Amniotic stem cell (primary cell): ENCODE data around the gene NTPCR.

Experiments used
- DNase-seq: peaks from one replicate; lab custom pipeline; 2025; lab: John Stamatoyannopoulos, UW

Gene NTPCR

DNA sequence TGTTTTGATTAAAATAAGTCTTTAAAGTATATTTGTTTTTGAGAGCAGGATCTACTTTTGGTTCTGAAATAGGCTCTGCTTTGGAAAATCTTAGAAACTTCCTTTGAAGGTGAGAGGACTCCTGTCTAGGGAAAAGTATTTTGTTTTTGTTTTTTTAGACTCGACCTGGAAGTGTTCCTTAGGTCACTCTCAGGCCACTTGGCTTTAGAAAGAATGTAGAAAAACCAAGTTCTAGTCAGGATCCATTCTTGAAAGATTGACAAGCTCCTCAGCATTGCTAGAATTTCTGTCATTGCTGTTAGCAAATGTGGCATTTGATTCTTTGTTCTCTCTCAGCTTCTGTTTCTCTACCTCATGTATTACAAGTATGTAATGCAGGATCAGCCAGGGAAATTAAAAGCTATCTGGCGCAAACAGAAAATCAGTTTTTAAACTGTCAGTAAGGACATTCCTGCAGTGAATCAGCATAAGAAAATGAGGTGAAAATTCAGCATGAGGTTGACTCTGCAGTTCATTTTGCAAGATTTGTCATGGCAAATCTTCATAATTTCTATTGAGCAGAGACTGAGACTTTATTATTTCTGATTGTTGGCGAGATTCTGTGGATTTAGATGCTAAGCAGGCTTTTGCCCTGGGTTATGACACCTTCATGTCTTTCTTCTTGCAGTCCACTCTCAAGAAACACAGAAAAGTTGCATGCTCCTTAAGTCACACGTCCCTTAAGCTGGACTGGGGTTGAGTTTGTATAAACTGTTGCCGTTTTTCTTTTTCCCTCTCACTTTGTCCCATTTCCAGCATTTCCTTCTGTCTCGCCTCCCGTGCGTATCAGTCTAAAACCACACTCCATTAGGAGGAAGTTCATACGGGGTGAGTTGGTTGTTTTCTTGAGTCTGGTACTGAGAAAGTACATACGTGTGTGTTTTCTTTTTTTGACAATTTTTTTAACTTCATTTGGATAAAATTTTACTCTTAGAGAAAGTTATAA lies 12.6 kb downstream of the NTPCR start:
- DNase-seq = no peak

DNA sequence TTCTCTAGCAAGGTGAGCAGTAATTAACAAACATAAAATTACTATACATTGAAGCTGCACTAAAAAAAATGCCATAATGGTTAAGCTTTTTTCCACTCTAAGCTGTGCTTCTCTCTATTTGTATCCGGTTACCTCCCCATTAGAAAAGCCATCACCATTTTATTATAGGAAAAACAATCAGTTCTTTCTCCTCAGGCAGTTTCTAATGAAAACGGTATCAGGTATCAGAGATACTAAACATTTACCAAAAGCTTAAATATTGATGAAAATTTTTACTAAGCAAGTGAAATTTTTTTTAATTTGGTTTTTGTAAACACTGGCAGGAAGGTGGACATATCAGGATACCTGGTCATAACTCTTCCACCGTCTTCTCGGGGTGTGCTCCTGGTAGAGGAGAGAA lies 14.2 kb downstream of the NTPCR start:
- no peak for DNase-seq

DNA sequence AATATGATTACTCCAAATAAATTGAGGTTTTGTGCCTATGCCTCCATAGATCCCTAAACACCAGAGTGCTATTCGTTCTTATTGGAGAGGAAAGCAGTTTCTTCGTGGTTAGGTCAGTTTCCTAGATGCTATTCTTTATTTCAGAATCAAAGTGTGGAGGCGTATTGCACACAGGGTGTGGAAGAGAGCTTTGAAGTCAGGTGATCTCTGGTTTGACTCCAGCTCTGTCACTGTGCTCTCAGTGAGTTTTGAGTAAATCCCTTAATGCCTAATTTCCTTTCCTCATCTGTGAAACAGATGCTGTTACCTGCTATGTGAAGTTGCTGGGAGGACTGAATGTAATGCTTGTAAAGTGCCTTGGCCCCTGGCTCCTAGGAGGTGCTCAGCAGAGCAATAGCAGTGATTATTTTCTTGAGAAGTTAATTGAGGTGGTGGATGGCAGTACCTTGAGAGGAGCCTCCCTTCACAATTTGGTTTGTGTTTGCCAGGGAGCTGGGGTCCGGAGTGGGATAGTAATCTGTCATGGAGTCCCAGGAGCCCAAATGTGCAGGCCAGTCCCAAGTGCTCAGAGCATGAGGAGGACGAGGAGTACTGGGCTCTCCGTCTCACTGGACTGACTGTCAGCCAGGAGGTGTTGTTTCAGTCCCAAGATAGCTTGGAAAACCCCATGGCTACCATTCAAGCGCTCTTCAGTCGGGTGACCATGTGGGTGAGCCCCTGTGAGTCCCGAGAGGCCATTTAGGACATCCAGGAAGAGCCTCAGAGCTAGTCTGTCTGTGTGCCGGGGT lies 14.9 kb downstream of the NTPCR start:
- no peak for DNase-seq

DNA sequence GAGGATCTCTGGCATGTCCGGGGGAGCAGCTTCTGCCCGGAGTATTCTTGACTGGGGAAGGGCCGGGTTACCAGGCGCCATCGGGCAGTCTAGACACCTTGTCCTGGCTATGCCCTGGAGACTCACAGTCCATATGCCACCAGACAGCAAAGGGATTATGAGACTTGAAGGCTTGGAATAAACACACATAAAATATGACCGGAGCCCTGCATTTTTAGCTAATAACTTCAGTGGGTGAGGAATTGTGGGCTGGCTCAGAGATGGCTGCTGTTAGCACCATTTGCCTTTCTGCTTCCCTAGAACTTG lies 15.5 kb downstream of the NTPCR start:
- no peak for DNase-seq

DNA sequence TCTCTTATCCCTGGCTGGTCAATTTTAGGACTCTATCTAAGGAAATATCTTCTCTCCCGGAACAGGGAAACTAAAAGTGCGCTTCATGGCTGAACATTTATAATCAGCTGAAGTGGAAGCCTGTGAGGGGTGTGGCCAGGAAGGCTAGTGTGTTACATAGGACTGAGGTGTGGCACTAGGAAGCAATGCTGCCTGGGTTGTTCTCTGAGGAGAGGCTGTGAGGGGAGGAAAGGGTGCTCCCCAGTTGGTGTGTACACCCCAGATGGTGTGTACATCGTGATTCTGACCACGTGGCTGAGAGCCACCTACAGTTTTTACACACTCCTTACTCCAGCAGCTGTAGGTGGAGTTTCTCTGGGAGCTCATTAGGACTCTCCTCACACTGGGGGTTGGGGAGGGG lies 16.3 kb downstream of the NTPCR start:
- no peak for DNase-seq

DNA sequence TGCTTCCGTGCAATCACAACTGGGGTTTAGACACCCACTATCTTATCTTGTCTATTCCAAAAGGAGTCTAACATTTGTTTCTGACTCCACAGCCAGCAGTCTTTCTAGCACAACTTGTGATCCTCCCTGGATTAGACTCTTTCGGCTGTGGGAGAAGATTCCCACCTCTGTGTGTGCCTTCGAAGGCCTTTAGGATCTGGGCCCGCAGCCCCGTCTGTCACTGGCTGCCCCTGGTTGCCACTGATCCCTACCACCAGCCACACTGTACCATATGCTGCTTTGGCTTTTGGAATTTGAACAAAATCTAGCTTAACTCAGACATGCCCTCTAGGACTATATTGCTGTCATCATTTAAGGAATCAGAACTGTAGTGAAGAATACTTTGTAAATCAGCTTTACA lies 18.0 kb downstream of the NTPCR start:
- no peak for DNase-seq

DNA sequence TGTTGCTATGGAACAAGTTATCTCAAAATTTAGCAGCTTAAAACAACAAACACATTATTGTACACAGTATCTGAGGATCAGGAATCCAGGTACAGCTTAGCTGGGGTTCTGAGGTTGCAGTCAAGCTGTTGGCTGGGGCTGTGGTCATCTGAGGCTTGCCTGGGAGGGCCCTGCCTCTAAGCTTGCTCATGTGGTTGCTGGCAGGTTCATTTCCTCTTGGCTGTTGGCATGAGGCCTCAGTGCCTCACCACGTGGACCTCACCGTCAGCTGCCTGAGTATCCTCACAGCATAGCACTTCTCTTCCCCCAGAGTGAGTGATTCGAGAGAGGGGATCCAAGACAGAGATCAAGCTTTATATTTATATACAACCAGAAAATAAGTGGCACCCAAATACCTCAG lies 18.6 kb downstream of the NTPCR start:
- DNase-seq = no peak

DNA sequence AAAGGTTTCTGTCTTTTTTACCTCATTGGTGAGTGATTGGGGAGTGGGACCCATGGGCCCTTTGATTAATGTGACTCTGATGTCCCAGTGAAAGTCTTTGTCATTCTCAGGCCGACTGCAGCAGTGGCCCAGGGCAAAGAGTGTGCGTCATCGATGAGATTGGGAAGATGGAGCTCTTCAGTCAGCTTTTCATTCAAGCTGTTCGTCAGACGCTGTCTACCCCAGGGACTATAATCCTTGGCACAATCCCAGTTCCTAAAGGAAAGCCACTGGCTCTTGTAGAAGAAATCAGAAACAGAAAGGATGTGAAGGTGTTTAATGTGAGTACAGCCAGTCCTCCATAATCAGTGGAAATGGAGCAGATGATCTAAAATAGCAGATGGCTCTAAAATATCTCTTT lies 19.4 kb downstream of the NTPCR start:
- DNase-seq = no peak

DNA sequence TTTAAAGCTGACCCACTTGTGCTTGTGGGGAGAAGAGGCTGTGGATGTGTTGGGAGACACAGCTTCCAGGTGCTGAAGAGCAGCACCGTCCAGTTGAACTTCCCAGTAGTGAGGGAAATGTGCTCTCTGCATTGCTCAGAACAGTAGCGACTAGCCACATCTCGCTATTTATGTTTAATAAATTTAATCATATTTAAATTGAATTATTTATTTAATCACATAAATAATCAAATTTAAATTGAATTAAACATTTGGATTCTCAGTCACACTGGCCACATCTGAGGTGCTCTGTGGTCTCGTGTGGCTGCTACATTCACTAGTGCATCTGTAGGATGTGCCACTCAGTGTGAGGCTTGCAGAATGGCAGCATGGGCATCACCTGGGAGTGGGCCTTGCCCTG lies 20.1 kb downstream of the NTPCR start:
- DNase-seq = no peak

DNA sequence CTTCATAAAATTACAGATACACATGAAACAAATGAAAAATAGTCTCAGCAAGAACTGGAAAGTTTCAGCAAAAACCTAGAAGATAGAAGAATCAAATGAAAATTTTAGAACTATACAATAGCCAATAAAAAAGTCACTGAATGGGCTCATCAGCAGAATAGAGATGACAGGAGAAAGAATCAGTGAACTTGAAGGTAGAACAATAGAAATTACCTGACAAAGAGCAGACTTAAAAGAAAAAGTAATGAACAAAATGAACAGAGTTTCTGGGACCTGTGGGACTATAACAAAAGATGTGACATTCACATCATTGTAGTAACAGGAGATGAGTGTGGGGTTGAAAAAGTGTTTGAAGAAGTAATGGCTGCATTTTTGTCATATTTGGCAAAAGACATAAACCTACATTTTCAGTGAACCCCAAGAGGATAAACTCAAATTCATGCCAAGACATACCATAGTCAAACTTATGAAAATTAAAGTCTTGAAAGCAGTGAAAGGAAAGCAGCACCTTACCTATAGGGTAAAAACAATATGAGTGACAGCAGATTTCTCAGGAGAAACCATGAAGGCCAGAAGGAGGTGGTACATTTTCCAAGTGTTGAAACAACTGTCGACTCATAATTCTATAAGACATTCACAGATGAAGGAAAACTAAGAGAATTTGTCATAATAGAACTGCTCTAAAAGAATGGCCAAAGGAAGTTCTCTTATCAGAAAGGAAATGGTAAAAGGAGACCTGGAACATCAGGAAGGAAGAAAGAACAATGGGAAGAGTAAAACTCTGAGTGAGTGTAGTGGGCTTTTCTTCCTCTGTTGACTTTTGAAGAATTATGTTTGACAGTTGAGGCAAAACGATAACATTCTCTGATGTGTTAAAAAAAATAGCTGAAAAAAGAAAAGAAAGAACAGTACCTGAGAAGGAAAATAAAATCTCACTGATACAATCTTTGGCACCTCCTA lies 23.5 kb downstream of the NTPCR start:
- no peak for DNase-seq

DNA sequence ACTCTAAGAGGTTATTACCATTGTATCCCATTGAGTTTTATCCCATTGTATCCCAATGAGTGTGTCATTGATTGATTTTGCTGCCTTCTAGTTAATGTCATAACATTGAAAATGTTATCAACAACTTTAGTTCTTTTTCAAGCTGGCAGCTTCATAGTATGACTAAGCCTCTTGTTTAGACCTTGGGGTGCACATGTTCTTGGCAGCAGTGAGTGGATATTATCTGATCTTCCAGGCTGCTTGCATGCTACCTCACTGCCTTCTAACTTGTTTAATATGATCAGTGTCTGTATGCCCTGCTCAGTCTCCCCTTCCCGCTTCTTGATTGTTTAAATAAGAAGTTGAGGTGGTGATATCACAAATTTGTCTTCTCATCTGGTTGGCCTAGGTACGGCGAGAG lies 24.6 kb downstream of the NTPCR start:
- no peak for DNase-seq

DNA sequence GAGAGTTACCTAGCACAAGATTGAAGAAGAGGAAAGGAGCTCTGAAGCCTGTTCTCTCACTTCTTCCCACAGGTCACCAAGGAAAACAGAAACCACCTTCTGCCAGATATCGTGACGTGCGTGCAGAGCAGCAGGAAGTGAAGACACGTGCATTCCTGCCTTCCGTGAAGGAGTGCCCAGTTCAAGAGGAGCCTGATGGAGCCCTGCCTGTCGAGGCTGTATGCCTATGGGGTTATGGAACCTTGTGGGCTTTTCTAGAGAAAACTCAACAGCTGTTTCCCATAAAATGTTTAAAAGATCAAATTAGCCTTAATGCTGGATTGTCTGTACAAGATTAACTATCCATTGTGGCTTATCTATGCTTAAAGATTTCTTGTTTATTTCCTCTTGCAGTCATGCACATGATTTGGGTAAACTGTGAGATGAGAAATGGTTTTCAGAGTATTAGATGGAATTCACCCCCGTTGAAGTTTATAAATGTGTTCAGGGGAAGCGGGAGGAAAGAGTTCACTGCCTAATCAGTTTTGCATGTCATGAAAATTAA lies 27.8 kb downstream of the NTPCR start:
- no peak for DNase-seq

DNA sequence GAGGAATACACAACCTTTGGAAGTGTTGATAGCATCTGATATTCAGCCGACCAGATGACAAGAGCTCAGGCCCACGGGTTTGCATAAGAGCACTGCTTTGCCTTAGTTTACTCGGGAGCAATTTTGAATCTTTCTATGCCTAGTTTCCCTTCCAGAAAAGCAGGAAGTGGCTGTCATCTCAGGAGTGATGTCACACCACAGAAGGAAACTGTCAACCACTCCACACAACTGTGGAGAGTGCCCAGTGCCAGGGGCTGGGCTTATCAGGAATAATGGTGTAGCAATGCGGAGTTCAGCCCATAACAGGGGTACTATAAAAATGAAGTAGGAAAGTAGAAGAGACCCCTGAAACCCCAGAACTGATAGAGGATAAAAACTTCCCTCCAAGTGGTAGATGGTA lies 28.4 kb downstream of the NTPCR start:
- no peak for DNase-seq

DNA sequence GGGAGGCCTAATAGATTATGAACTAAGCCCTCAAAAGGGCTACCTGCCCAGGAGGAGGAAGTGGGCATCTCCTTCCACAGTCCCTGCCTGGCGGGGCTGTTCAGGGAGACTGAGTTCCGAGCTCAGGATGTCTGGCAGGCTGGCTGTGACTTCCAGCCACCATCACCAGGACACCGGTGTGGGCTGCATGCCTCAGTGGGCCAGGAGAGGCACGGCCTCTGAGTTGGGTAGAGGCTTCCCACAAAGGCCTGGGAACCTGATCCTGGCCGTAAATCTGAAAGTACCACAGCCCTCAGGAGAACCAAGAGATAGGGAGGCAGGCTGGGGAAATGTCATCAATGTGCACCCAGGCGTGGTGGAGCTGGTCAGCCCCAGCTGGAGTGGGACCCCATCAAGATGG lies 29.1 kb downstream of the NTPCR start:
- DNase-seq = no peak

DNA sequence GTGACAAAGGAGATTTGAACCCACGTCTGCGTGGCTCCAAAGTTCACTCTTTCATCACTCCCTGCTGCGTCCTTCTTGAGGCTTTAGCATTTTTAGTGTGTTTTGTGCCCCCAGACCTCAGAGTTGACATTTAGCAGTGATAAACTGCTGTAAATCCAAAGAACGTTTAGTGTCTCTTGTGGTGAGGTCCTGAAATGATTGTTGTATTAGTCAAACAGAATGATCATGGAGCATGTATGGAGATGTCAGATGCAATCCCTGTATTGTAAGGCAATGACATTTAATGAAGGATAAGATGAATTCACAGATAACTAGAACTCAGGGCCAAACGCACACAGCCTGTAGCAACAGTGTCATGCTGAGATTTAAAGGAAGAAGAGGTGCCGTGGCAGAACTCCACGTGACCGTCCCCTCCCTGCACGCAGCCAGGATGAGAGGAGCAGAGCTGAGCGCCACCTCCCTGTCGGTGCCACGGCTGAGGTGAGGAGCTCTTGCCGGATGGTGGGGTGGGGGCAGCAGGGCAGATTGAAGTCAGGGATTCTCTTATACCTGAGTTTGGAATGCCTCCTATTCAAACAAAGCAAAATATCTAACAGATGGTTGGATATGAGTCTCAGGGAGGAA lies 30.1 kb downstream of the NTPCR start:
- no peak for DNase-seq

DNA sequence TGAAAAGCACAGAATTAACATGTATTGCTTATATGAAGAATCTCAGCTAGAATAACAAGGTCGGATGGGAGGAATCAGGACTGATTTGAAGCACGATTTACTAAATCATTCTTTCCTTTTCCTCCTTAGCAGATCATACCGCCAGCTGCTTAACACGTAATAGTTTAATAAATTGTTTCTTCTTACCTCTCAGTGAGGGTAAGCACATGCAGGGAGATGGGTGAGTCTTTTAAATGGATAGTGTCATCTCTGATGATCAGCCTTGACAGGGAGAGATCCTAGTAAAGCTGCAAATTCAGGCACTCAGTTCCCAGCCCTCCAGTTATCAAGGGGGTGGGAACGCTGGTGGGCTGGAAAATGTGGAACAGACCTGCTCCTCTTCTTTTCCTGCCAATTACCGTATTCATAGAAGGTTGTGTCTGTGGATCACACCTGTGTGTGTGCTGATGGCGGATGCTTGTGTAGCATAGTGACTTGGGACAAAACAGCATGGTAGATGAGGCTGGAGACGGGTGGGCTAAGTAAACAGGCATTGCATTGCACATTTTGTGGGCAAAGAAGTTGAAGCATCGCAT lies 30.7 kb downstream of the NTPCR start:
- DNase-seq = no peak

DNA sequence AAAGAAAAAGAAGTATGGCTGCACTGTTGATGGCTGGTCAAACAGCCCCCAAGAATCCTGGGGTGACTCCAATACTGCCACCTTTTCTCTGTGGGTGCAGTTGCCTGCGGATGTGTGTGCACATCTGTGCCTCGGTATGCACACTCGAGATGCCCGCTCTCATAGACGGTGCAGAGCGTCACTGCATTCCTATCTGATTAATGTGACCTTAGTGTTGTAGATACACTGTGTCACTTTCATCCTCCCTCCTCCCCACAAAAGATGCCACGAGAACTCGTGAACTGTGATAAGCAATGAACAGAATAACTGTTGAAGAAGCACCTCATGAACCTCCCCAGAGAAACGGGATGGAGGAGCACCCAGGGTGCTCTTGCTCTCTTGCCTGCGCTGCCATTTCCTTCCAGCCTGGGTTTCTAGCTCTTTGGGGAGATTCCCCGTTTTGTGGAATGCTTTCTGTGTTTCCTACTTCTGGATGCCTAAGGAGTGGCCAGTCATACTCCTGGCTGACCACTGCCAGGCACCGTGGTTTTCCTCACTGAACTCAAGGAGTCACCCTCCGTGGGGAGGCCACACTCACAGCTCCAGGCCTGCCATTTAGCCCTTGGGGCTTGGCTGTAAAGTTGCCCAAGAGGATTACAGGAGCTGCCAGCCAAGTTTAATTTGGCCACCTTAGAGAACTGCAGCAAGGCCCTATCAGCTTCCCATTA lies 32.0 kb downstream of the NTPCR start:
- DNase-seq = no peak

DNA sequence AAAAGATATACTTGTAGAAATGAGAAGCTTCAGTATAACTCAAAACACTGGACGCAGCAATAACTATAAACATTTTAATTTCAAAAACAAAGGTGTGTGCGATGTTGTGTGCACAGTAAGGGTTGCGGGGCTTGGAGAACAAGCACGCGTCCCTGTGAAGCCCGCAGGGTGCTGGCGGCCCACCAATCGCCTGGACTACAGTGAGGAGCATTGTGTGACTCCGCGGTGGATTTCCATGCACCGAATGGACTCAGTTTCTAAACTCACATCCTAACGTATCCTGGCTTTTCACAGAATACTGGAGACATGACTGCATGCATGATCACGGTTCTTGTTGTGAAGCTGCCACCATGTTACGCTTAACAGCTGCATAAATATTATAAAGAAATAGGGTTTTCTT lies 33.0 kb downstream of the NTPCR start:
- DNase-seq = no peak

DNA sequence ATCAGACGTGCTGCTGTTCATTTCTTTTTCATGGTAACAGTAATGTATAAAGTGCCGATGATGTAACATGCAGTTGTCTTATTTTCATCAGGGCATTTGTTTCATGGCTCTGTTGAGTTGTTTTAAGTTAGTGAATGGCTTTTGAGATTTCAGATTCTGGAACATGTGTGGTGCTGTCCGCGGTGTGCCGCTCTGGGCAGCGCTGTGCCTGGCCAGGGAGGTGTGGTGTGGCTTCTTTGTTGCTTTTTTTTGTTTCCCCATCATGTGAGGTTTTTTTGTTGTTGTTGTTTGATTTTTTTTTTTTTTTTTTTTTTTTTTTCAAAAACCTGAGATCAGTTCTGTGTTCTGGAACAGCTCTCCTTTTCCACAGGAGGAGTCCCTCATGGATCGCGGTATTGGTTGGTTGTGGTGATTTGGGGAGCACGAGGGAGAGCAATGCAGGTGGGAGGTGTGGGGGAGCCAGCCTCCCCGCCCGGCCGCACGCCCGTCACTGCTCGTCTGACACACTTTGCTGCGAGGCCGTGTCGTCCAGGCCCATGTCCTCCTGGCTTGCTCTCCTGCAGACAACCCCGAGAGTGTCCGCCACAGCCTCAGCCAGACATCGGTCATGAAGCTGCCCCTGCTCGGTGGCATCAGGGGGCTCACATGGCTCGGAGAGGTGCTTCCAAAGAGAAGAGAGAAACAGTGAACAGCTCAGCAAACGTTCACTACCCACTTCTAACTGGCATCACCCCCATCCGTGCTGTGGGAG lies 33.6 kb downstream of the NTPCR start:
- no peak for DNase-seq
